Lower leg skin (tissue), 4 donors: ENCODE measurements around the gene MVB12B. TPM values are rescaled to one million over a fixed set of nuclear protein-coding genes. Genes with fewer than 3 reads are reported as not detected.
"Not testable (repeated sequence)": the region's sequence is repeated elsewhere in the genome, so short reads cannot be mapped to it uniquely, and the experiment has no call there.

Experiments
- DNase-seq, 2 donors: peaks; one replicate each; pipeline ENCODE4 v3.0.0-alpha.2; 2019; ENCODE audit warnings: low spot score in 2 of 2
- H3K4me3 ChIP-seq: fragments of 200-600 bp; sonication (generic); 2 replicates; pipeline ENCODE4 v1.5.1; 2017; ENCODE audit warnings: mild to moderate bottlenecking, low read depth; ENCODE audit not compliant: poor library complexity, severe bottlenecking
- POLR2A ChIP-seq, 2 donors: fragments of 450-650 bp; IDR thresholded peaks; one replicate each; pipeline ENCODE4 v1.6.1; 2016 to 2017; ENCODE audit warnings: antibody characterized with exemption in 2 of 2, mild to moderate bottlenecking in 1 of 2, moderate library complexity in 1 of 2
- WGBS, 2 donors: methylation state at CpG; one replicate each; pipeline ENCODE4 v1.1.5; 2018; 5-methylcytosine and 5-hydroxymethylcytosine counted together
- intact Hi-C: fragments of 100-400 bp; cut with DNase I; formaldehyde crosslinking; loops from one replicate; pipeline ENCODE4 v1.15.0; 2023; ENCODE audit warnings: low total_unique reads
- total RNA-seq, 4 donors: library from RNA; depleted of rRNA; stranded (reverse); fragments of >200 nt; gene quantifications; one replicate each; pipeline ENCODE4 v1.1.0, GENCODE V29; 2016
- TF ChIP-seq, protein P1 (sequence below), 3 donors: fragments of 450-650 bp; IDR thresholded peaks; one replicate each; pipeline ENCODE4 v1.5.1; 2016; ENCODE audit warnings: antibody characterized with exemption in 3 of 3, mild to moderate bottlenecking in 3 of 3, moderate library complexity in 2 of 3

The MVB12B gene, protein sequence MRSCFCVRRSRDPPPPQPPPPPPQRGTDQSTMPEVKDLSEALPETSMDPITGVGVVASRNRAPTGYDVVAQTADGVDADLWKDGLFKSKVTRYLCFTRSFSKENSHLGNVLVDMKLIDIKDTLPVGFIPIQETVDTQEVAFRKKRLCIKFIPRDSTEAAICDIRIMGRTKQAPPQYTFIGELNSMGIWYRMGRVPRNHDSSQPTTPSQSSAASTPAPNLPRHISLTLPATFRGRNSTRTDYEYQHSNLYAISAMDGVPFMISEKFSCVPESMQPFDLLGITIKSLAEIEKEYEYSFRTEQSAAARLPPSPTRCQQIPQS
- total RNA-seq, result 10 to 100 TPM in 3 of 4 donors, 1 to 10 TPM in 1; 8.6 to 12.5 (median 10.9) TPM

GRCh38 chr9:126326228-126327005, at the start of gene MVB12B:
Gene MVB12B (plus strand): TSS chr9:126326829. CDS start chr9:126326930, 101 bp downstream.
- intact Hi-C loops, result no loop called here
- H3K4me3 ChIP-seq, result peak within 1 kb of the TSS; percentile 50
- 5 to 23% methylated on average over 13 to 32 of the region's 94 CpGs for WGBS, 2 donors
- DNase-seq, result peak in 1 of 2 donors; percentile 86
- TF ChIP-seq POLR2A (IDR thresholded peaks at IDR 0.05), result no peak
- TF ChIP-seq, protein P1, sequence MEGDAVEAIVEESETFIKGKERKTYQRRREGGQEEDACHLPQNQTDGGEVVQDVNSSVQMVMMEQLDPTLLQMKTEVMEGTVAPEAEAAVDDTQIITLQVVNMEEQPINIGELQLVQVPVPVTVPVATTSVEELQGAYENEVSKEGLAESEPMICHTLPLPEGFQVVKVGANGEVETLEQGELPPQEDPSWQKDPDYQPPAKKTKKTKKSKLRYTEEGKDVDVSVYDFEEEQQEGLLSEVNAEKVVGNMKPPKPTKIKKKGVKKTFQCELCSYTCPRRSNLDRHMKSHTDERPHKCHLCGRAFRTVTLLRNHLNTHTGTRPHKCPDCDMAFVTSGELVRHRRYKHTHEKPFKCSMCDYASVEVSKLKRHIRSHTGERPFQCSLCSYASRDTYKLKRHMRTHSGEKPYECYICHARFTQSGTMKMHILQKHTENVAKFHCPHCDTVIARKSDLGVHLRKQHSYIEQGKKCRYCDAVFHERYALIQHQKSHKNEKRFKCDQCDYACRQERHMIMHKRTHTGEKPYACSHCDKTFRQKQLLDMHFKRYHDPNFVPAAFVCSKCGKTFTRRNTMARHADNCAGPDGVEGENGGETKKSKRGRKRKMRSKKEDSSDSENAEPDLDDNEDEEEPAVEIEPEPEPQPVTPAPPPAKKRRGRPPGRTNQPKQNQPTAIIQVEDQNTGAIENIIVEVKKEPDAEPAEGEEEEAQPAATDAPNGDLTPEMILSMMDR (IDR thresholded peaks at IDR 0.05), result no peak

DNA sequence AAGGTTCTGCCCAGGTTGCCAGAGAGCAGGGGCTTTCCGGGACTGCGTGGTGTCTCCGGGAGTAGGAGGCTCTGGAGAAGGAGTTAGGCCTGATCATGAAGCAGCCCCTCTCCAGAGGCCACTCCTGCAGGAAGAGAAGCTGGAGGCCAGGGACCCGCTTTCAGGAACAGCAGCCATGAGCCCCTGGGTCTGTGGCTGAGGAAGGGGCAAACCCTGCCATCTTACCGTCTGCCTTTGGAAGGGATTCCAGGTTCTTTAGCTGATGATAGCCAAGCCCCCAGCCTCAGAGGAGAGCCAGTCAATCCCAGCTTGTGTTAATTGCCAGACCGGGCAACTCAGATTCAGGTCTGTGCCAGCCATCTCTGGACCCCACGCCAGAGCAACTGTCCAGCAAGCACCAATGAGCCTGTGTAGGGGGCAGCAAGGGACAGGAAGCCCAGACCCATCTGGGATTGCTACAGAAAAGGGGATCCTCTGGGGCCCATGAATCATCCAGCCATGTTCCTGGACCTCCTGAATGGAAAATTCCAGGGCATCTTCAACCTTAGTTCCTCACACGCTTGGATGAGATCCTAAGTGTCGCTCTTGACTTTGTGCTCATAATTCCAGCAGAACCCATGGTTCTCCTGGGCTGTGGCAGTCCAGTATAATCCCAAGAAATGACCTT, 42.7 kb upstream of the MVB12B start:
- intact Hi-C loops, result no loop called here
- no peak for TF ChIP-seq POLR2A (IDR thresholded peaks at IDR 0.05)
- TF ChIP-seq, protein P1 (IDR thresholded peaks at IDR 0.05), result no peak
- 76 to 87% methylated on average over 8 to 9 of the region's 9 CpGs for WGBS, 2 donors
- DNase-seq, result peak in 1 of 2 donors; percentile 75
- no peak overlapping the region for H3K4me3 ChIP-seq

- intact Hi-C loops, H3K4me3 ChIP-seq, DNase-seq: not testable (repeated sequence)
- 80 to 81% methylated on average over 2 of the region's 2 CpGs for WGBS, 2 donors
Measured at GRCh38 chr9:126285652-126286051, 41.0 kb upstream of the MVB12B start.

DNA sequence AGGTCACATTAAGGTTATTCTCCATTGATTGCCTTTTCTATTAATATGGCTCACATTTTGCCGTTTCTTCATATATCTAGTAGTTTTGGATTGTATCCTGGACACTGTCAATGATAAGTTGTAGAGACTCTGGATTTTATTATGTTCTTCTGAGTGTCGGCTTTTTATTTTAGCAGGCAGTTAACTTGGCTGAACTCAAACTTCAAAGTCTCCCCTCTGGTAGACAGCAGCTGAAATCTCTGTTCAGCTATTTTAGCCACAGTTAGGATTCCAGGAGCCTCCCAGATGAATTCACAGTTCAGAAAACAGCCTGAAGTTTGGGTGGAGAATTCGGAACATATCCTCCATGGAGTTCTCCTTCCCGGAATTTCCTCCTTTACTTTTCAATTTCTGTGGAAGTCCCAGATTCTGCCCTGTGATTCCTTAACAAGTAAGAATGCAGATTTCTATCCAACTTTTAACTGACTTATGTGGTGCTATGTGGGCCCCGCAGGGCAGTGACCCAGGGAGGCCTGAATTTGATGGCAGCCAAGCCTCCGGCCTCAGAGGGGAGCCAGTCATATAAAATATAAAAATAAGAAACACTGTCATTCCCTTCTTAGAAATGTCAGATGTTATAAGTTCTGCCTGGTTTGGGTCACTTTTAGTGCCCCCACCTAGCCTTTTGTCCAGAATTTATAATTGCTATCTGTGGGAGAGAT, 39.3 kb upstream of the MVB12B start:
- intact Hi-C loops, result no loop called here
- peak in 1 of 2 donors; percentile 54 for DNase-seq
- WGBS, 2 donors, result 77 to 83% methylated on average over 6 of the region's 6 CpGs
- H3K4me3 ChIP-seq, result no peak overlapping the region
- TF ChIP-seq, protein P1 (IDR thresholded peaks at IDR 0.05), result no peak
- no peak for TF ChIP-seq POLR2A (IDR thresholded peaks at IDR 0.05)

DNA sequence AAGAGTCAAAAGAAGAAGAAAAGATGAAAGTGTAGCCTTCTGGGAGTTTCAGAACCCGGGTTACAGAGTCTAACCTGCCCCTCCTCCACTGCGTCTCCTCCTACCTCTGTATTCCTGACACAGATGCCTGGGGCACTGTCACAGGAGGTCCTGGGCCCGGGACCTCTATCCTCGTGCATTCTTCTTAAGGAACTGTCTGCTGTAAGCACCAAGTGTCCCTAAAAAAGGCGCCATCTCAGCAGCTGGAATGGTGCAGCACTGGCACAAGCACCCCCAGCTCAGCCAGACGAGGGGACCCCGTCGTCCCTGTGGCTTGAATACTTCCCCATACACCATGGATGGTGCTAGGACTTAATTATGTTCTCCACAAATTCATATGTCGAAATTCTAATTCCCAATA, 35.8 kb upstream of the MVB12B start:
- intact Hi-C loops, result no loop called here
- no peak overlapping the region for H3K4me3 ChIP-seq
- DNase-seq, result peak in 1 of 2 donors; percentile 65
- 70 to 78% methylated on average over 9 of the region's 9 CpGs for WGBS, 2 donors
- TF ChIP-seq POLR2A (IDR thresholded peaks at IDR 0.05), result no peak

DNA sequence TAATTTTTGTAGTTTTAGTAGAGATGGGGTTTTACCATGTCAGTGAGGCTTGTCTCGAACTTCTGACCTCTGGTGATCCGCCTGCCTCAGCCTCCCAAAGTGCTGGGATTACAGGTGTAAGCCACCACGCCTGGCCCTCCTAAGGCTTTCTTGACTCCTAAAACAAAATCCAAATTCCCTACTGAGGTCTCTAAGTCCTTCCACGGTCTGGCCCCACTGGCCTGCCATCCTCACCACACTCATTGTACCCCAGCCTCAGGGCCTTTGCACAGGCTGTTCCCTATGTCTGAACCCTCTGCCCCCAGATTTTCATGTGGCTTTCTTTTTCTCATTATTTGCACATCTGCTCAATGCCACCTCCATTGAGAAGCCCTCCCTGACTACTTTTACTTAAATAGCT, 34.7 kb upstream of the MVB12B start:
- peak in 1 of 2 donors; percentile 49 for DNase-seq
- 93 to 97% methylated on average over 4 of the region's 4 CpGs for WGBS, 2 donors

More for the DNA sequence above, 34.7 kb upstream of the MVB12B start:
- intact Hi-C loops, result no loop called here
- H3K4me3 ChIP-seq, result no peak overlapping the region
- no peak for TF ChIP-seq POLR2A (IDR thresholded peaks at IDR 0.05)
- TF ChIP-seq, protein P1 (IDR thresholded peaks at IDR 0.05), result no peak
